ENCODE data around the gene CCDC148.

GRCh38 chr2:158172719-158173118, 283.8 kb downstream of the CCDC148 start:
- TF ChIP-seq, protein P1, sequence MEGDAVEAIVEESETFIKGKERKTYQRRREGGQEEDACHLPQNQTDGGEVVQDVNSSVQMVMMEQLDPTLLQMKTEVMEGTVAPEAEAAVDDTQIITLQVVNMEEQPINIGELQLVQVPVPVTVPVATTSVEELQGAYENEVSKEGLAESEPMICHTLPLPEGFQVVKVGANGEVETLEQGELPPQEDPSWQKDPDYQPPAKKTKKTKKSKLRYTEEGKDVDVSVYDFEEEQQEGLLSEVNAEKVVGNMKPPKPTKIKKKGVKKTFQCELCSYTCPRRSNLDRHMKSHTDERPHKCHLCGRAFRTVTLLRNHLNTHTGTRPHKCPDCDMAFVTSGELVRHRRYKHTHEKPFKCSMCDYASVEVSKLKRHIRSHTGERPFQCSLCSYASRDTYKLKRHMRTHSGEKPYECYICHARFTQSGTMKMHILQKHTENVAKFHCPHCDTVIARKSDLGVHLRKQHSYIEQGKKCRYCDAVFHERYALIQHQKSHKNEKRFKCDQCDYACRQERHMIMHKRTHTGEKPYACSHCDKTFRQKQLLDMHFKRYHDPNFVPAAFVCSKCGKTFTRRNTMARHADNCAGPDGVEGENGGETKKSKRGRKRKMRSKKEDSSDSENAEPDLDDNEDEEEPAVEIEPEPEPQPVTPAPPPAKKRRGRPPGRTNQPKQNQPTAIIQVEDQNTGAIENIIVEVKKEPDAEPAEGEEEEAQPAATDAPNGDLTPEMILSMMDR (IDR thresholded peaks at IDR 0.05), result no peak
- TF ChIP-seq POLR2A (IDR thresholded peaks at IDR 0.05), result no peak

Data from Peyer's patch (tissue), 4 donors.